Measurements from ENCODE around the gene IYD.

DNA sequence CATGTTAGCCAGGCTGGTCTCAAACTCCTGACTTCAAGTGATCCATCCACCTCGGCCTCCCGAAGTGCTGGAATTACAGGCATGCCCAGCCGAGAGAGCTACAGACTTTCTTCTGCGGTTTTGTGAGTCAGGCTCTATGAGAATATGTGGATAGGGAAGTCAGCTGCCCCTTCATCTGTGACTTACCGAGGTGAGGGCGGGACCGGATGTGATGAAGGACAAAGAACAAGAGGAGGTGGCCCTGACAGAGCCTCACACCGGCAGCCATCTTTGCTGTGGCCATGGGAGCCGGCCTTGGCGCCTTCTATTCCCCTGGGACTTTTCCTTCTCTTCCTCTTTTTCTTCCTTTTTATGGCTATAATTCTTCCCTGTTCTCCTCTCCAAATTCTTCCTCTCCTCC is 67.0 kb downstream of the IYD start:
- TF ChIP-seq, protein P1, sequence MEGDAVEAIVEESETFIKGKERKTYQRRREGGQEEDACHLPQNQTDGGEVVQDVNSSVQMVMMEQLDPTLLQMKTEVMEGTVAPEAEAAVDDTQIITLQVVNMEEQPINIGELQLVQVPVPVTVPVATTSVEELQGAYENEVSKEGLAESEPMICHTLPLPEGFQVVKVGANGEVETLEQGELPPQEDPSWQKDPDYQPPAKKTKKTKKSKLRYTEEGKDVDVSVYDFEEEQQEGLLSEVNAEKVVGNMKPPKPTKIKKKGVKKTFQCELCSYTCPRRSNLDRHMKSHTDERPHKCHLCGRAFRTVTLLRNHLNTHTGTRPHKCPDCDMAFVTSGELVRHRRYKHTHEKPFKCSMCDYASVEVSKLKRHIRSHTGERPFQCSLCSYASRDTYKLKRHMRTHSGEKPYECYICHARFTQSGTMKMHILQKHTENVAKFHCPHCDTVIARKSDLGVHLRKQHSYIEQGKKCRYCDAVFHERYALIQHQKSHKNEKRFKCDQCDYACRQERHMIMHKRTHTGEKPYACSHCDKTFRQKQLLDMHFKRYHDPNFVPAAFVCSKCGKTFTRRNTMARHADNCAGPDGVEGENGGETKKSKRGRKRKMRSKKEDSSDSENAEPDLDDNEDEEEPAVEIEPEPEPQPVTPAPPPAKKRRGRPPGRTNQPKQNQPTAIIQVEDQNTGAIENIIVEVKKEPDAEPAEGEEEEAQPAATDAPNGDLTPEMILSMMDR (IDR thresholded peaks at IDR 0.05): no peak
- no peak for TF ChIP-seq ZFX (IDR thresholded peaks at IDR 0.05; ENCODE audit: borderline replicate concordance)
